ENCODE data around the gene KRT79. TPM values are rescaled to one million over a fixed set of nuclear protein-coding genes. Genes with fewer than 3 reads are reported as not detected.

Gene KRT79
- total RNA-seq, 1 donor from 2014 or later, result not detected

DNA sequence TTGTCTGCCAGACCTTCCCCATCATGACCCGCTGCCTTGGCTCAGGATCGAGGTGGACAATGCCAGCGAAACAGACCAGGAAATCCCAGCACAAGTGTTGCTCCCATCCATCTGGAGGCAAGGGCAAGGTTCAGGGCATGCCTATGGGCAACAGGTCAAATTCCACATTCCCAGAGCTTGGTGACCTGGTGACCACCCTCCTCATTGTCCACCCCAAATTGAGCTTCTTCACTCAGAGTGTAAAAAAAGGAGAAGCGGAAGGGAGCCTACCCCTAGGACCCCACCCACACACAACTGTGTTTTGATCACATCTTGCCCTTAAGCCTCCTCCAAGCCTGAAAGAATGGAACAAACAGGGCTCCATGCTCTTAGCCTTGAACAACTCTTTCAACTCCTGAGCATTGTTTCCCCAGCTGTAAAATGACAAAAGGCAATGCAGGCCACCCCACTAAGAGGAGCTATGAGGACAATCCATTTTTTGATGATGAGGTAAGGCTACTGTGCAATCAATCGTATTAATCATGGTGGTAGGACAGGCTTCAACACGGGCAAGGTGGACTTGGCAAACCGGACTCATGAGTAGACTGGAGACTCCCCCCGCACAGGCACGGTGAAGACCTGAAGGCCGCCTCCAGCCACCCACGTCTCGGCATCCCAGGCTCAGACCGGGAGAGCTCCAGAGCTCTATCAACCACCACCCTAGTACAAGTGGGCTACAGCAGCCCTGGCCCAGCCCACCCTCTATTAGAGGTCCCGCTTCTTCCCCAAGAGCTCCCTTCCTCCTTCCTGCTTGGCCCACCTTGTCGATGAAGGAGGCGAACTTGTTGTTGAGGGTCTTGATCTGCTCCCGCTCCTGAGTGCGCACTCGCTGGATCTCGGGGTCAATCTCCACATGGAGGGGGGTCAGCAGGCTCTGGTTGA lies 866 bp downstream of the KRT79 start:
- Mint-ChIP-seq H3K36me3 (ENCODE audit: low read depth, unreplicated experiment) (no peaks in the 10 kb centered on the region), H3K4me3 (ENCODE audit: unreplicated experiment) (no peak overlapping the region), H3K4me1 (ENCODE audit: unreplicated experiment) (peaks cover 19% of the 10 kb centered on the region), H3K27ac (ENCODE audit: unreplicated experiment) (no peak overlapping the region), H3K9me3 (ENCODE audit: unreplicated experiment) (no peaks in the 10 kb centered on the region), H3K27me3 (ENCODE audit: unreplicated experiment) (peaks cover 11% of the 10 kb centered on the region)
- no peak for DNase-seq (ENCODE audit: low spot score)
- TF ChIP-seq, protein P1, sequence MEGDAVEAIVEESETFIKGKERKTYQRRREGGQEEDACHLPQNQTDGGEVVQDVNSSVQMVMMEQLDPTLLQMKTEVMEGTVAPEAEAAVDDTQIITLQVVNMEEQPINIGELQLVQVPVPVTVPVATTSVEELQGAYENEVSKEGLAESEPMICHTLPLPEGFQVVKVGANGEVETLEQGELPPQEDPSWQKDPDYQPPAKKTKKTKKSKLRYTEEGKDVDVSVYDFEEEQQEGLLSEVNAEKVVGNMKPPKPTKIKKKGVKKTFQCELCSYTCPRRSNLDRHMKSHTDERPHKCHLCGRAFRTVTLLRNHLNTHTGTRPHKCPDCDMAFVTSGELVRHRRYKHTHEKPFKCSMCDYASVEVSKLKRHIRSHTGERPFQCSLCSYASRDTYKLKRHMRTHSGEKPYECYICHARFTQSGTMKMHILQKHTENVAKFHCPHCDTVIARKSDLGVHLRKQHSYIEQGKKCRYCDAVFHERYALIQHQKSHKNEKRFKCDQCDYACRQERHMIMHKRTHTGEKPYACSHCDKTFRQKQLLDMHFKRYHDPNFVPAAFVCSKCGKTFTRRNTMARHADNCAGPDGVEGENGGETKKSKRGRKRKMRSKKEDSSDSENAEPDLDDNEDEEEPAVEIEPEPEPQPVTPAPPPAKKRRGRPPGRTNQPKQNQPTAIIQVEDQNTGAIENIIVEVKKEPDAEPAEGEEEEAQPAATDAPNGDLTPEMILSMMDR (IDR thresholded peaks at IDR 0.05; ENCODE audit: unreplicated experiment), result no peak

DNA sequence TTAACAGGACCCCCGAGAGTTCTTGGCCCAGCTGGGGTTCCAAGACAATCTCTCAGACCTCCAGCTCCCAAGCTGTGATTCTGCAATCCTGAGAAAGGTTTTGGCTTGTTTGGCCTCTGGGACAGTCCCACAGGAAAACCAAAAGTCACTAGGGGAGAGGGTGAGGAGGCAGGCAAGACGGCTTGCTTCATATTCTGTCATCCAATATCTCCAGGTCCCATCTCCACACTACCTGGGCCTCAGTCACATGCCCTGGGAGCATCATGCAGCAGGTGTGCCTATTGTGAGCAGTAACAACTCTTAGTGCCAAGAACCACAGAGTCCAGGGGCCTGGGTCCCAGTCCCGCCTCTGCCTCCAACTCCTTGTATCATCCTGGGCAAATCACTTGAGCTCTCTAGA lies 1.7 kb downstream of the KRT79 start:
- no peaks in the 10 kb centered on the region for H3K9me3 Mint-ChIP-seq (ENCODE audit: unreplicated experiment)
- no peak overlapping the region for H3K4me3 Mint-ChIP-seq (ENCODE audit: unreplicated experiment)
- H3K27me3 Mint-ChIP-seq (ENCODE audit: unreplicated experiment), result peaks cover 7% of the 10 kb centered on the region
- no peaks in the 10 kb centered on the region for H3K36me3 Mint-ChIP-seq (ENCODE audit: low read depth, unreplicated experiment)
- no peak for DNase-seq (ENCODE audit: low spot score)
- H3K4me1 Mint-ChIP-seq (ENCODE audit: unreplicated experiment), result peaks cover 13% of the 10 kb centered on the region
- TF ChIP-seq, protein P1 (IDR thresholded peaks at IDR 0.05; ENCODE audit: unreplicated experiment), result no peak
- no peak overlapping the region for H3K27ac Mint-ChIP-seq (ENCODE audit: unreplicated experiment)

DNA sequence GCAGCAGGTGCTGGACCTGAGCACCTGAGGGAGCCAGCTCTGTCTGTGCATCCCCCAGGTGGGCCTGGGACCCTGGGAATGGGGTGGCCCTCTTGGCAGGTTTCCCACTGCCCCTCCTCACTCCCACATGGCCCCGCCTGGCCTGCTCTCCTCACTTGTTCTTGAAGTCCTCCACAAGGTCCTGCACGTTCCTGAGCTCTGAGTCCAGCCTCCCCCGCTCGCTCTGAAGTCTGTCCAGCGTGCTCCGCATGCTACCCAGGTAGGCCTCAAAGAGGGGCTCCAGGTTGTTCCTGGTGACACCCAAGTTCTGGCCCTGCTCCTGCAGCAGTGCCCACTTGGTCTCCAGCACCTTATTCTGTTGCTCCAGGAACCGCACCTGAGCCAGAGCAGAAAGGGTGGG lies 2.9 kb downstream of the KRT79 start:
- Mint-ChIP-seq H3K4me3 (ENCODE audit: unreplicated experiment) (no peak overlapping the region), H3K4me1 (ENCODE audit: unreplicated experiment) (peaks cover 4% of the 10 kb centered on the region), H3K27me3 (ENCODE audit: unreplicated experiment) (peaks cover 6% of the 10 kb centered on the region), H3K27ac (ENCODE audit: unreplicated experiment) (no peak overlapping the region), H3K9me3 (ENCODE audit: unreplicated experiment) (no peaks in the 10 kb centered on the region), H3K36me3 (ENCODE audit: low read depth, unreplicated experiment) (no peaks in the 10 kb centered on the region)
- TF ChIP-seq, protein P1 (IDR thresholded peaks at IDR 0.05; ENCODE audit: unreplicated experiment), result no peak
- DNase-seq (ENCODE audit: low spot score), result no peak

DNA sequence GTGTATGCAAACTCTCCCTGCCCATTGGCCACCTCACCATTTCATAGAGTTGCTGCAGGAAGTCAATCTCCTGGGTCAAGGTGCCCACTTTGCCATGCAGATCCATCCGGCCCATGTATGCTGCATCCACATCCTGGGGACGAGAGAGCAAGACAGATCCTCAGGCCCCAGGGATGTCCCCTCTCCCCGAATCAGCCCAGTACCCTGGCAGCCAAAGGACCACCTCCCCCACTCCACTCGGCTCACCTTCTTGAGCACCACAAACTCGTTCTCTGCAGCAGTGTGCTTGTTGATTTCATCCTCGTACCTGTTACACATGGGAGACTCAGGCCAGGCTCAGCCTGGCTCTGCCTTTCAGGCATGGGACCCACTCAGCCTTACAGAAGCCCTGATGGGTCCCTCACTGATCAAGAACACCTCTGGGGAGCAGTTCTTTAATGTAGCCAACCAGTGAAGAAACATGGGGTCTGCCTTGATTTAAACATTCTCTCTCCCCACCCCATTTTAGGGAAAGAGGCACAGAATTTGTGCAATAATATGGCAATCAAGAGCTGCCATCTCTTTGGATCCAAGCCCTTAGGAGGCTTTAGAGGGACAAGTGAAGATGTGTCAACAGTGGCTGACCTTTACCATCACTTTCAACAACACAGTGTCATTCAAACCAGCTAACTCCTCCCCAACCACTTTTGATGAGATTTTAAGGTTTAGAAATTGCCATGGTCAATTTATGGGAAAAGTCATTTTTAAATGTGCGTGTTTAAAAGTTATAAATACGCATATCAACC lies 3.9 kb downstream of the KRT79 start:
- H3K4me1 Mint-ChIP-seq (ENCODE audit: unreplicated experiment), result no peaks in the 10 kb centered on the region
- H3K4me3 Mint-ChIP-seq (ENCODE audit: unreplicated experiment), result no peak overlapping the region
- H3K36me3 Mint-ChIP-seq (ENCODE audit: low read depth, unreplicated experiment), result no peaks in the 10 kb centered on the region
- TF ChIP-seq, protein P1 (IDR thresholded peaks at IDR 0.05; ENCODE audit: unreplicated experiment), result no peak
- H3K27ac Mint-ChIP-seq (ENCODE audit: unreplicated experiment), result no peak overlapping the region
- no peak for DNase-seq (ENCODE audit: low spot score)
- H3K9me3 Mint-ChIP-seq (ENCODE audit: unreplicated experiment), result no peaks in the 10 kb centered on the region
- peaks cover 4% of the 10 kb centered on the region for H3K27me3 Mint-ChIP-seq (ENCODE audit: unreplicated experiment)

Measured in endothelial cell (in vitro differentiated cells).